ENCODE measurements around the gene SREK1.

The SREK1 gene

DNA sequence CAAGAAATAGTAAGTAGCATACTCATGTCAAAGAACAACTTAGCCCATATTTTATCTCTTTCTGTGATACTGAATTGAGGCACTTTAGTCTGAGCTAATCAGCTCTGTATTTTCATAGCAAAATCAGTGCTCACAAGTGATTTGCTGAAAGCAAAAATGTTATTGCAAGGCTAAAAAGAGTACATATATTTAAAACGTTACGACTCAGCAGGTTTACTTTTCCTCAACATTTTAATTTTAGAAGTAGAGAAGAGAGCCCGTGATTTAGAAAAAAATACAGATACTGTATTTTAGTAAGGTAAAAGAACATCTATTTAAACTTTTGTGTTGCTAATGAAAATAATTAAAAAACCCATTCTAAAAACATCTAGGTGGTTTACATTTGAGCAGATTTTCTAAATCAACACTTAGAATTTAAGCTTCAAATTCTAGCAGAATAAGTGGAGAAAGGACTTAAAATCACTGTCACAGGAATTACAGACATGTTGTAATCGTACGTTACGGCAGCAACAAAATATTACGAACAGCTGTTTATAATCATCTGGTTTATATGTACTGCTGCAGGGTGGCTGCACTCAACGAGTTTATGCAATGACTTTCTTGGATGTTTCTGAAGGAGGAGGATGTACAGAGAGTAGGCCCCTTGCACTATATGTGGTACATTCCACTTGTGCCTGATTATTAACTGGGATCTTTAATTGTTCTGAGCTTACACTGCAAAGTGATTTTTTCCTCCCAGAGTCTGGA lies 20.1 kb downstream of the SREK1 start:
- DNase-seq: no peak

- DNase-seq: no peak
Measured at GRCh38 chr5:66168226-66168625, 24.1 kb downstream of the SREK1 start.

DNA sequence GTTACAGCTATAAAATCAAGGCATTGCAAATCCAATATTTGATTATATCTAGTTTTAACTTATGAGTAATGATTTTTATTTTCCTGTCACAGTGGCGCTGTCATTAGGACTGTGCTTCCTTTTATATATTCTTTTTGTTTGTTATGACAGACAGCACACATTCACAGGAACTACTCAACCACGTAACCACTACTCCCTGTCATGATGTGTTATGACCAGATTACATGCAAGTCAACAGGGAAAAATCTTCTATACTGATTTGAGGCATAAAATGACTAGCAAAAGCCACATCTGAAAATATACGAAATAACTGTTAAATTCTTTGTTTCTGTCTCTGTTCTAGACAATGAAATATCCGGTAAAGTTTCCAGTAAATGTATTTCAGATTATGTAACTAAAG lies 25.4 kb downstream of the SREK1 start:
- no peak for DNase-seq

- DNase-seq: no peak
Measured at GRCh38 chr5:66170195-66170919, 26.3 kb downstream of the SREK1 start.

DNA sequence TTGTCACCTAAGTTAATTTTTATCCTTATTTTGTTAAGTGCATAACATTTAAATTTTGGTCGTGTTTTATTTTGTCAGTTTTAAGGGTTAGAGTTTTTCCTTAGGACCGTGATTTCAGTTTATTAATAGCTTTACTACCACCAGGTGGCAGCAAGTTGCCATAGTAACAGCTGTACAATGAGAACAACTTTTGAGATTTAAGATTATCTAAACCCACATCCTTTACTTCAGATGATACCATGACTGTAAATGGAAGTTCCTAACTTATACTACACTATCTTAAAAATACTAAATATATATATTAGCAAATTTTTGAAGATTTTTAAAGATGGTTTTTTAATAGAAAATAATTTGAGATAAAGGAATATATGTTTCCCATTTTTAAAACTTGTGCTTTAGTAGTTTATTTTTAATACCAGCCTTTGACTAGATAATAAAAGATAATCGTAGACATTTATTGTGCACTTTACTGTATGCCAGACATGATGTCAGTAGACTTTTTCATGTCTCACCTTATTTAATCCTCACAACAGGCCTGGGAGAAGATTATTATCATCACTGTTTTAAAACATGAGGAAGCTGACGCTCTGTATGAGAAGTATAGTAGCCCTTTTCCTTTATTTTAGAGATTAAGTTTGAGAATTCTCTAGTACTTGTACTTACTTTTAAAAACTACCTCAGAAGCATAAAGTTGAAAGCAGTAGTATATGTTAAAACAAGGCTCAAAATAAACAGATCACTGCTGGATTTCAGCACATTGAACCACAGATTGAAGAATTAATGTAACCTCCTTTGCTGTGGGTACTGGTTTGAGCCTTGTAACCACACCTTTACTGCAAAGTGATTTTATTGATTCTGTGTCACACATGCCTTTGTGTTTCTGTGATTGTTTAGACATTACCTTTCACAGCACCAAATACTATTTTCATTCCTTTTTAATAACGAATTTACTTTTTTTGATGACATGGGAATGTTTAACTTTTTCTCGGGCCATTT lies 27.5 kb downstream of the SREK1 start:
- peak; percentile 15 for DNase-seq

- DNase-seq: no peak
Measured at GRCh38 chr5:66174338-66174737, 30.2 kb downstream of the SREK1 start.

DNA sequence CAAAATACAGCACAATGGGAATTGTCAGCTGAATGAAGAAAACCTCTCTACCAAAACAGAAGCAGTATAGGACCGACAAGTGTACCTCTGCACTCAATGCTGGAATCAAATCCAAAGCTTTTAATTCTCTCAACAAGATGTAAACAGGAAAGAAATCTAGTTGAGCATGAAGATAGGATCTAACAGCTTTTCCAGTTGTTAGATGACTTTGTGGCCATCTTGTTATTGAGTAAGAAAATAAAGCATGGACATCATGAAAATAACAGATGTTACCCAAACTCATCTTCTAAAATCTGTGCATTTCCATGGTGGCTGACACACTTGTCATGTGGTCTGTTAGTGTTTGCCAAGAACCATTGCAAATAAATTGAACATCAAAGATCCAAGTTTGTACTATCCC lies 34.7 kb downstream of the SREK1 start:
- no peak for DNase-seq

GRCh38 chr5:66179297-66180051 lies 35.4 kb downstream of the SREK1 start:
- DNase-seq: no peak

- DNase-seq: no peak
Measured at GRCh38 chr5:66180282-66181155, 36.4 kb downstream of the SREK1 start.

DNA sequence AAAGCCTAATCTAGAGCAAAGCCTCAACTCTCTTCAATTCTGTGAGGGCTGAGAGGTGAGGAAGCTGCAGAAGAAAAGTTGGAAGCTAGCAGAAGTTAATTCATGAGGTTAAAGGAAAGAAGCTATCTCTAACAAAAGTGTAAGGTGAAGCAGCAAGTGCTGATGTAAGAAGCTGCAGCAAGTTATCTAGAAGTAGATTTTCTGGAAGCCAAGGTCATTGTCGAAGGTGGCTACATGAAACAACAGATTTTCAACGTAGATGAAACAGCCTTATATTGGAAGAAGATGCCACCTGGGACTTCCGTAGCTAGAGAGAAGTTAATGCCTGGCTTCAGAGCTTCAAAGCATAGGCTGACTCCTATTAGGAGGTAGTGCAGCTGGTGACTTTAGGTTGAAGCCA lies 42.0 kb downstream of the SREK1 start:
- DNase-seq: no peak

DNA sequence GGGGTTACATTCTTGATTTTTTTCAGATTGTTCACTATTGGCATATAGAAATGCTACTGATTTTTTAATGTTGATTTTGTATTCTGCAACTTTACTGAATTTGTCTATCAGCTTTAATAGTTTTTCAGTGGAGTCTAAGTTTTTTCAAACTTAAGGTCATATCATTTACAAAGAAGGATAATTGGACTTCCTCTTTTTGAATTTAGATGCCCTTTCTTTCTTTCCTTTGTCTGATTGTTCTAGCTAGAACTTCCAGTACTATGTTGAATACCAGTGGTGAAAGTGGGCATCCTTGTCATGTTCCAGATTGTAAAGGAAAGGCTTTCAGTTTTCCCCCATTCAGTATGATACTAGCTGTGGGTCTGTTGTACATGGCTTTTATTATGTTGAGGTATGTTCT lies 49.3 kb downstream of the SREK1 start:
- DNase-seq: no peak

DNA sequence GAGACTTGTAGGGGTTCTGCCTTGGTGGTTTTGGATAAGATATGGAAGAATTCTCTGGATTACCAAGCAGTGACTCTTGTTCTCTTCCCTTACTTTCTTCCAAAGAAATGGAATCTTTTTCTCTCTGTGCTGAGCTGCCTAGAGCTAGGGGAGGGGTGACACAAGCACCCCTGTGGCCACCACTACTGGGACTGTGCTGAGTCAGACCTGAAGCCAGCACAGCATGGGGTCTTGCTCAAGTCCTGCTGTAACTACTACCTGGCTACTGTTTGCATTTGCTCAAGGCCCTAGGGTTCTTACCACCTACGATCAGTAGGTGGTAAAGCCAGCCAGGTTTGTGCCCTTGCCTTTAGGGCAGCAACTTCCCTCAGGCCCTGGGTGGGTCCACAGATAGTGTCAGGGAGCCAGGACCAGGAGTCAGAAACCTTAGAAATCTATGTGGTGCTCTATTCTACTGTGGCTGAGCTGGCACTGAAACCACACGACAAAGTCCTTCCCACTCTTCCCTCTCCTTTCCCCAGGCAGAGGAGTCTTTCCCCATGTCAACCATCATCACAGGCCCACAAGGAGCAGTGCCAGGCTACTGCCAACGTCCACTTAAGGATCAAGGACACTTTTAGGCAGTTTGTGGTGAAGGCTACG lies 53.8 kb downstream of the SREK1 start:
- peak; percentile 45 for DNase-seq

GRCh38 chr5:66198837-66199236 lies 54.7 kb downstream of the SREK1 start:
- no peak for DNase-seq

DNA sequence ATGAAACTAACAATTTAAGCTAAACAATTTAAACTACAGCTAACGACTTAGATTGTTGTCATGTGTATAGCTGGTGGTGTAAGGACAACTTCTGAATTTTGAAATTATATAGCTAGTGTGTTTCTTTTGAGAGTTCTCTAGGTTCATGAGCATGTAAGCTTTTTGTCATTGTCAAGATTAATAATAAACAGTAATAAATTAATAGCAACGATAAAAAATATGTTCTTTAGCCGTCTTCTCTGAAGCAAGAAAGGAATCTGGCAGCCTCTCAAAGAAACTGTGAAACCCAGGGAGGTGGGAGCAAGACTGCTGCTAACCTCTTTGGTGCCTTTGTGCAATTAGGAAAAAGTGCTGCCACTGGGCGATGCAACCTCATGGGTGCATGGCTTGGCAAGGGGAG lies 59.4 kb downstream of the SREK1 start:
- DNase-seq: no peak

DNA sequence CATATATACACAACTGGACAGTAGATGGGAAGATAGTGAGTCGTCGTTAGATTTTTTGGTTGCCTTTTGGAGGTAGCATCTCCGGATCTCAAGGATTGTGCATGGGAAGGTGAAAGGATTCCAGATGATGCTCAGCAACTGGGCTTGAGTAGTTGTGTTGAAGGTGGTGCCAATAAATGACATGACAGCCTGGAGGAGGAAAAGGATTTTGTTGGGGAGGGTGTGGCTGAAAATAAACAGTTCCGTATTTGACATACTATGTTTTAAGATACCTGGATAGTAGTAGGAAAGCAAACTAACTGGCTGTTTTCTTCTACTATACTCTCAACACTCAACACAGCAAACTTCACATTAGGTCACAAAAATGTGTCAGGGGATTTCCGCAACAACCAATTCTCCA lies 62.4 kb downstream of the SREK1 start:
- no peak for DNase-seq

DNA sequence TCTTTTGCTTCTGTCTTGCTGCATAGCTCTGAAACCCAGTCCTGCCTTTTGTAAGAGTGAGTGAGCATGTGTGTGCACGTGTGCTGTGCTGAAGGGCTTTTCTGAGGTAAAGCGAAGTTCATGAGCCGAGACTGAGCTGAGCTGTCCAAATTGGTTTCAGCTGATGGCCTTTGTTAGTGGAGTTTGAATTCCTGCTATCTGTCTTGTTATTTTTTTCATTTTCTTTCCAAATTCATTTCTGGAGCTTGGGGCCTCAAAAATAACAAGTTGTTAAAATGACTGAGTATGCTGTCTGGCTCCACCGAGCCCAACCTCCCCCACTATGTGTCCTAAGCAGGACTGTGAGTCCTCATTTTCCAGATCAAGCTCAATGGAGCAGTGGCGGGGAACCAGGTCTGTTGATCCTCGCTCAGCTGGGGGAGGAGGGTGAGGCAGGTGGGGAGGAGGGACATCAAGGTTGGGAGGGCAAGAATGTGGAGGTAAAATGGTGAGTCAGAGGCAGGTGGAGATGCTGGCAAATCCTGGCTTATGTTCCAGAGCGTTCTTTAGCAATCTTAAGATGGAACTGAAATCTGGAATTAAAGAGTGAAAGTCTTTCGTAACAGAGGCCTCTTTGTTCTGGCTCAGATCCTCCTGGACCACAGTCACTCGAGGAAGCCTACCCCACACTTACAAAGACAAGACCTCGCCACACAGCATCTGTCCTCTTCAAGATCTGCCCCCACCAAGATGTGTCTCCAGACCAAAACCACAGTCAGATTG lies 63.9 kb downstream of the SREK1 start:
- DNase-seq: no peak

DNA sequence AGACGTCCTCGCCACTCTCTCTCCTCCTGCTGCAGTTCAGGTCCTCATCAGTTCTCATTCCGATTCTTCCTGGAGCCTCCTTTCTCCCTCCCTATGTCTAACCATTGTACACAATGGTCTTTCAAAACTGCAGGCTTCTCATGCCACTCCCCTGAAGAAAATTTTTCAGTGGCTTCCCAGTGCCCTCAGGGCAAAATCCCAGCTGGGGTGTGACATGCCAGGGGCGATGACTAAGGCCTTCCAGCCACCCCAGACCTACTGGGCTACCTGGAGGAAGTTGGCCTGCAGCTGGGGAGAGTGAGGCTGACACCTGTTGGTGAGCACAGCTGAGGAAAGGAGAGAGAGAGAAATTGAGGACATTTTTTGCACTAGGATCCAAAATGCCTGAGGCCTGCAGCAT lies 65.2 kb downstream of the SREK1 start:
- DNase-seq: peak; percentile 66

- DNase-seq: peak; percentile 56
Measured at GRCh38 chr5:66209794-66210193, 65.7 kb downstream of the SREK1 start.

GRCh38 chr5:66213533-66213932 lies 69.4 kb downstream of the SREK1 start:
- DNase-seq: no peak

DNA sequence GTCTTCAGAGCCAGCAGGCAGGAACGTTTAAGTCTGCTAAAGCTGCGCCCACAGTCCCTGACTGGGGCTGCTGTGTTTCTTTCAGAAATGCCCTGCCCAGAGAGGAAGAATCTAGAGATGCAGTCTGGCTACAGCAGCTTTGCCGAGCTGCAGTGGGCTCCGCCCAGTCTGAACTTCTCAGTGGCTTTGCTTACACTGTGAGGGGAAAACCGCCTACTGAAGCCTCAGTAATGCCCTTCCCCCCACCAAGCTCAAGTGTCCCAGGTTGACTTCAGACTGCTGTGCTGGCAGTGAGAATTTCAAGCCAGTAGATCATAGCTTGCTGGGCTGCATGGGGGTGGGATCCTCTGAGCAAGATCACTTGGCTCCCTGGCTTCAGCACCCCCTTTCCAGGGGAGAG lies 78.4 kb downstream of the SREK1 start:
- no peak for DNase-seq
